ENCODE results near the gene TGM1. TPM values are rescaled to one million over a fixed set of nuclear protein-coding genes. Genes with fewer than 3 reads are reported as not detected.
A peak's percentile ranks its signal among the peaks of the same experiment; 100 is the strongest.

Gene TGM1
- total RNA-seq, 4 donors from 2014 or later: 1.2 to 11.3 (median 5.9) TPM

DNA sequence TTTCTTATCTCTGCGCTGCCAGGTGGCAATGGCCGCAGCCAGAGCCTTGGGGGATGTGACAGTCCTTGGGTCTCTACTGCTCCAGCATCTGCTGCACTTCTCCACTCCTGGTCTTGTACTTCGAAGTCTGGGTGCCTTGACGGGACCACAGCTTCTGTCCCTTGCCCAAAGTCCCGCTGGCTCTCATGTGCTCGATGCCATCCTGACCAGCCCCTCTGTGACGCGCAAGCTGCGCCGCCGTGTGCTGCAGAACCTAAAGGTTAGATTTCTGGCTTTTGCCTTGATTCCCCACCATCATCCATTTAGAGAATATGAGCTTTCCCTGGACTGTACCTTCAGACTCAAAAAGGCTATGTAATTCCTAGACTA is 41.0 kb upstream of the TGM1 start:
- H3K36me3 ChIP-seq: peaks cover 0 to 60% (median 0%) of the 10 kb centered on the region in 3 donors
- H3K9me3 ChIP-seq: no peaks in the 10 kb centered on the region
- DNase-seq: no peak
- no peaks in the 10 kb centered on the region for H3K27me3 ChIP-seq
- no peak overlapping the region for H3K27ac ChIP-seq
- TF ChIP-seq, protein P1, sequence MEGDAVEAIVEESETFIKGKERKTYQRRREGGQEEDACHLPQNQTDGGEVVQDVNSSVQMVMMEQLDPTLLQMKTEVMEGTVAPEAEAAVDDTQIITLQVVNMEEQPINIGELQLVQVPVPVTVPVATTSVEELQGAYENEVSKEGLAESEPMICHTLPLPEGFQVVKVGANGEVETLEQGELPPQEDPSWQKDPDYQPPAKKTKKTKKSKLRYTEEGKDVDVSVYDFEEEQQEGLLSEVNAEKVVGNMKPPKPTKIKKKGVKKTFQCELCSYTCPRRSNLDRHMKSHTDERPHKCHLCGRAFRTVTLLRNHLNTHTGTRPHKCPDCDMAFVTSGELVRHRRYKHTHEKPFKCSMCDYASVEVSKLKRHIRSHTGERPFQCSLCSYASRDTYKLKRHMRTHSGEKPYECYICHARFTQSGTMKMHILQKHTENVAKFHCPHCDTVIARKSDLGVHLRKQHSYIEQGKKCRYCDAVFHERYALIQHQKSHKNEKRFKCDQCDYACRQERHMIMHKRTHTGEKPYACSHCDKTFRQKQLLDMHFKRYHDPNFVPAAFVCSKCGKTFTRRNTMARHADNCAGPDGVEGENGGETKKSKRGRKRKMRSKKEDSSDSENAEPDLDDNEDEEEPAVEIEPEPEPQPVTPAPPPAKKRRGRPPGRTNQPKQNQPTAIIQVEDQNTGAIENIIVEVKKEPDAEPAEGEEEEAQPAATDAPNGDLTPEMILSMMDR (IDR thresholded peaks at IDR 0.05): no peak
- no peak for TF ChIP-seq POLR2A (IDR thresholded peaks at IDR 0.05)
- peaks cover 0 to 30% (median 9%) of the 10 kb centered on the region in 4 donors for H3K4me1 ChIP-seq
- H3K4me3 ChIP-seq: no peak overlapping the region

DNA sequence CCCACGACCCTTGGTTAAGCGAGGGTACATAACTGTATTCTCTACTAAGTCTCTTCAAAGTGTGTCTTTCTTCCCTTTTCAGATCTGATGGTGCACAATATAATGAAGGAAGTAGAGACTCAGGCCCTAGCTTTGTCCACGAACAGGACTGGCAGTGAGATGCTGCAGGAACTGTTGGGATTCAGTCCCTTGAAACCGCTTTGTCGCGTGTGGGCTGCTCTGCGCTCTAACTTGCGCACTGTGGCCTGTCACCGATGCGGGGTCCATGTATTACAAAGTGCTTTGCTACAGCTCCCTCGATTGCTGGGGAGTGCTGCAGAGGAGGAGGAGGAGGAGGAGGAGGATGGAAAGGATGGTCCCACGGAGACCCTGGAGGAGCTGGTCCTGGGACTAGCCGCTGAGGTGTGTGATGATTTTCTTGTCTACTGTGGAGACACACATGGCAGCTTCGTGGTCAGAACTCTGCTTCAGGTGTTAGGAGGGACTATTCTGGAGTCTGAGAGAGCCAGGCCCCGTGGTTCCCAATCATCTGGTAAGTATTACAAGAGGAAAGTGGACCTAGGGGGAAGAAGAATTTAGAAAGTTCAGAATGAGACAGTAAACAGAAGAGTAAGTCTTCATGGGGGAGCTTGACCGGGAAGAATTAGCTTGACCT is 37.5 kb upstream of the TGM1 start:
- H3K4me1 ChIP-seq: peaks cover 0 to 34% (median 12%) of the 10 kb centered on the region in 4 donors
- H3K27me3 ChIP-seq: no peaks in the 10 kb centered on the region
- TF ChIP-seq, protein P1 (IDR thresholded peaks at IDR 0.05): no peak
- TF ChIP-seq POLR2A (IDR thresholded peaks at IDR 0.05): no peak
- H3K4me3 ChIP-seq: peak overlapping the region; percentile 78 to 98 (median 88)
- no peak for DNase-seq
- H3K9me3 ChIP-seq: no peaks in the 10 kb centered on the region
- H3K36me3 ChIP-seq: peaks cover 0 to 50% (median 0%) of the 10 kb centered on the region in 3 donors
- H3K27ac ChIP-seq: peak overlapping the region; percentile 82 to 97 (median 90)

- Histone ChIP-seq H3K27ac (peak within 1 kb of the TSS; percentile 82 to 97 (median 90)), H3K36me3 (peaks cover 0 to 50% (median 0%) of the 10 kb centered on the region in 3 donors), H3K27me3 (no peaks in the 10 kb centered on the region), H3K9me3 (no peaks in the 10 kb centered on the region), H3K4me3 (peak within 1 kb of the TSS; percentile 78 to 98 (median 88)), H3K4me1 (peaks cover 0 to 34% (median 12%) of the 10 kb centered on the region in 4 donors)
- peak; percentile 92 to 96 for TF ChIP-seq POLR2A (IDR thresholded peaks at IDR 0.05)
- TF ChIP-seq, protein P1 (IDR thresholded peaks at IDR 0.05): peak in 1 of 6 experiments; percentile 1
- DNase-seq: peak; percentile 94 to 97 (median 97)
These were observed 36.5 kb upstream of the TGM1 start, which contains the start of the genes DHRS1 and NOP9 for GRCh38 chr14:24299255-24300191. Gene DHRS1 (minus strand): TSS chr14:24299780. CDS start chr14:24299106, 674 bp downstream. Gene NOP9 (plus strand): TSS chr14:24299850. CDS start chr14:24299955, 105 bp downstream.

- Histone ChIP-seq H3K36me3 (peaks cover 0 to 47% (median 0%) of the 10 kb centered on the region in 3 donors), H3K4me1 (peaks cover 0 to 34% (median 12%) of the 10 kb centered on the region in 4 donors), H3K27ac (peak overlapping the region; percentile 82 to 97 (median 90)), H3K9me3 (no peaks in the 10 kb centered on the region), H3K27me3 (no peaks in the 10 kb centered on the region), H3K4me3 (peak overlapping the region; percentile 78 to 98 (median 88))
- TF ChIP-seq, protein P1 (IDR thresholded peaks at IDR 0.05): no peak
- TF ChIP-seq POLR2A (IDR thresholded peaks at IDR 0.05): no peak
- peak in 1 of 3 donors; percentile 67 for DNase-seq
These were observed 35.9 kb upstream of the TGM1 start for GRCh38 chr14:24298892-24299254.

DNA sequence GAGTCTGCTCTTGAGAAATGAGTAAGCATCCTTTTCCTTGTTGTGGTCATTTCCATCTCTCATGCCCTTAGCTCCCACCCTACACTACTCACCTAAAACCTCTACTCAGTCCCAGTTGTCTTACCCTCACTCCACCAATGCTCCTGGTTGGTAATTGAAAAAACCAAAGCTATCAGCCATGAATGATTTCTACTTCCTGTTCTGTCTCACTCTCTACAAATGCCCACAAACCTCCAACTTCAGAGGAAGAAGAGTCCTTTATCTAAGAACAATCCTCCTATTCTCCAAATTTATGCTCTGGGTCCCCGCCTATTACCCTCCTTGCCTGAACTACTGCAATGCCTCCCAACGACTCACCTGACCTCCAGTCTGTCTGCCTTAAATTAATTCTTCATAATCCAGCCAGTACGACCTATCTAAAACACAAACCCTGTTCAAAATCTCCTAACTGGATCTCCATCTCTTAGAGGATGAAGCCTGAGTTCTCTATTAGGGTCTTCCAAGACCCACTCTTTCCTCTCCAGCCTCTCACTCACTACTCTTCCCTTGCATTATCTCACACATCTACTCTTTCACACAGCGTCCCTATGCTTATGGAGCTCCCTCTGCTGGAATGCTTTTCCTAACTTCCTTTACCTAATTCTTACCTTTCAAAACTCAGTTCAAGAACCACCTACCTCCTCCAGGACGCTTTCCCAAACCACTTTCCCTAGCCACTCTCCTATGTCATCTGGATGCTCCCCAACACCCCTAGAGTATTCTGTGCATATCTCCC is 34.4 kb upstream of the TGM1 start:
- no peak for DNase-seq

More for the DNA sequence above, 34.4 kb upstream of the TGM1 start:
- peaks cover 0 to 34% (median 12%) of the 10 kb centered on the region in 4 donors for H3K4me1 ChIP-seq
- TF ChIP-seq, protein P1 (IDR thresholded peaks at IDR 0.05): peak in 5 of 6 experiments; percentile 1 to 65 (median 60)
- TF ChIP-seq POLR2A (IDR thresholded peaks at IDR 0.05): no peak
- peak overlapping the region in 2 of 4 donors; percentile 1 to 18 for H3K4me3 ChIP-seq
- no peaks in the 10 kb centered on the region for H3K9me3 ChIP-seq
- H3K27ac ChIP-seq: peak overlapping the region in 1 of 4 donors; percentile 38
- H3K27me3 ChIP-seq: no peaks in the 10 kb centered on the region
- H3K36me3 ChIP-seq: peaks cover 0 to 45% (median 0%) of the 10 kb centered on the region in 3 donors

Data from Peyer's patch (tissue), 4 donors.